ENCODE data around the gene ABCB11.

DNA sequence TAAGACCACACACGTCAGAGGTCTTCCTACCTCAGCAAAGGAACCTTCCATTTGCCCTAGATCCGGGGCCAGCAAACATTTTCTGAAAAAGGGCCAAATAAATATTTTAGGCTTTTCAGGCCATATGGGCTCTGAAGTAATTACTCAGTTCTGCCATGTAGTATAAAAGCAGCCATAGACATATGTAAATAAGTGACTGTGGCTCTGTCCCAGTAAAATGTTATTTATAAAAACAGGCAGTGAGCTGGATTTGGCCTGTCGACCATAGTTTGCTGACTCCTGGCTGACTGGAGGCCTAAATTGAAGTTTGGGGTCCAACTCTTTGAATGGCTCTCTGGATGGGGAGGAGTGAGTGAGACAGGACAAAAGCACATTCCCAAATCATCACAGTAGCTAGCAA is 49.5 kb downstream of the ABCB11 start:
- TF ChIP-seq CTCF (IDR thresholded peaks at IDR 0.05; ENCODE audit: low read length) (no peak), EZH2phosphoT487 (IDR thresholded peaks at IDR 0.05; ENCODE audit: low read length) (no peak)
